BJ (cell line): ENCODE data around the gene PTPA. TPM values are rescaled to one million over a fixed set of nuclear protein-coding genes. Genes with fewer than 3 reads are reported as not detected.

Experiments
- CTCF ChIA-PET: fragments of 350-600 bp; formaldehyde crosslinking; extraction: SDS; loops from one replicate; lab custom pipeline; 2021; ENCODE audit warnings: antibody characterized with exemption, inconsistent platforms; lab: Yijun Ruan, JAX
- POLR2A ChIA-PET: fragments of 300-600 bp; sonication (Branson Sonifier 250); formaldehyde crosslinking; extraction: SDS; loops from one replicate; lab custom pipeline; 2021; ENCODE audit warnings: antibody characterized with exemption; lab: Charles Lee
- DNase-seq: peaks from one replicate; pipeline ENCODE4 v3.0.0-alpha.2; 2011; ENCODE audit warnings: low read depth
- H3K27me3 ChIP-seq: 2 replicates; pipeline ENCODE4 v1.6.0; 2011; ENCODE audit warnings: low read length; ENCODE audit not compliant: control insufficient read depth, insufficient read depth
- H3K36me3 ChIP-seq: 2 replicates; pipeline ENCODE4 v1.5.1; 2011; ENCODE audit warnings: low read length; ENCODE audit not compliant: control insufficient read depth, insufficient read depth
- H3K4me3 ChIP-seq: 2 replicates; pipeline ENCODE4 v1.5.1; 2011; ENCODE audit warnings: low read depth, mild to moderate bottlenecking, control low read depth, low read length
- polyA plus RNA-seq: library from polyadenylated mRNA; depleted of rRNA; stranded (reverse); fragments of >200 nt; gene quantifications from 2 replicates; pipeline ENCODE4 v1.2.3, GENCODE V29; 2011
- TF ChIP-seq, protein P1 (sequence below): IDR thresholded peaks from 2 replicates; pipeline ENCODE4 v1.5.1; 2011; ENCODE audit warnings: low read depth, mild to moderate bottlenecking, control low read depth, inconsistent platforms, low read length, moderate library complexity; ENCODE audit not compliant: insufficient read depth

Gene PTPA
- polyA plus RNA-seq, 1 experiment: 251 TPM

DNA sequence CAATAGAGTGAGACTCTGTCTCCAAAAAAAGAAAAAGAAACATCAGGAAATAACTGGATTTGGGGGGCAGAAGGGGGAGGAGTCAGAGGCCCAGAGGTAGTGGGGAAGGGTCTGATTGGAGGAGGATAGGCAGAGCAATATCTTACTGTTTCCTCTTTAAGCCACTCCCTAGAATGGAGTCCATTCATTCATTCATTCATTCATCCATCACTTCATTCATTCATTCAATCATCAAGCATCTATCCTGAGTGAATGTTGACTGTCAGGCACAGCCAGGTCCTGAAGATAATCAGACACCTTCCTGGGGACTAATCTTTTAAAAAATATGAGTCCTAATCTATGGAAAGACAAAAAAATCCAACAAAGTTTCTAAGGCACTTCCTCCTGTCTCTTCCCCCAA, 54.0 kb downstream of the PTPA start:
- no peak overlapping the region for H3K4me3 ChIP-seq
- H3K27me3 ChIP-seq: no peaks in the 10 kb centered on the region
- POLR2A ChIA-PET: no interaction called here
- CTCF ChIA-PET: interaction anchor here (1.4 to 16.1 kb wide), 3 partner anchors 8 to 26 kb away, joined by 3 to 335 read pairs (median 16); no protein-coding TSS in a partner anchor
- H3K36me3 ChIP-seq: no peaks in the 10 kb centered on the region
- TF ChIP-seq, protein P1, sequence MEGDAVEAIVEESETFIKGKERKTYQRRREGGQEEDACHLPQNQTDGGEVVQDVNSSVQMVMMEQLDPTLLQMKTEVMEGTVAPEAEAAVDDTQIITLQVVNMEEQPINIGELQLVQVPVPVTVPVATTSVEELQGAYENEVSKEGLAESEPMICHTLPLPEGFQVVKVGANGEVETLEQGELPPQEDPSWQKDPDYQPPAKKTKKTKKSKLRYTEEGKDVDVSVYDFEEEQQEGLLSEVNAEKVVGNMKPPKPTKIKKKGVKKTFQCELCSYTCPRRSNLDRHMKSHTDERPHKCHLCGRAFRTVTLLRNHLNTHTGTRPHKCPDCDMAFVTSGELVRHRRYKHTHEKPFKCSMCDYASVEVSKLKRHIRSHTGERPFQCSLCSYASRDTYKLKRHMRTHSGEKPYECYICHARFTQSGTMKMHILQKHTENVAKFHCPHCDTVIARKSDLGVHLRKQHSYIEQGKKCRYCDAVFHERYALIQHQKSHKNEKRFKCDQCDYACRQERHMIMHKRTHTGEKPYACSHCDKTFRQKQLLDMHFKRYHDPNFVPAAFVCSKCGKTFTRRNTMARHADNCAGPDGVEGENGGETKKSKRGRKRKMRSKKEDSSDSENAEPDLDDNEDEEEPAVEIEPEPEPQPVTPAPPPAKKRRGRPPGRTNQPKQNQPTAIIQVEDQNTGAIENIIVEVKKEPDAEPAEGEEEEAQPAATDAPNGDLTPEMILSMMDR: no peak
- DNase-seq: no peak

DNA sequence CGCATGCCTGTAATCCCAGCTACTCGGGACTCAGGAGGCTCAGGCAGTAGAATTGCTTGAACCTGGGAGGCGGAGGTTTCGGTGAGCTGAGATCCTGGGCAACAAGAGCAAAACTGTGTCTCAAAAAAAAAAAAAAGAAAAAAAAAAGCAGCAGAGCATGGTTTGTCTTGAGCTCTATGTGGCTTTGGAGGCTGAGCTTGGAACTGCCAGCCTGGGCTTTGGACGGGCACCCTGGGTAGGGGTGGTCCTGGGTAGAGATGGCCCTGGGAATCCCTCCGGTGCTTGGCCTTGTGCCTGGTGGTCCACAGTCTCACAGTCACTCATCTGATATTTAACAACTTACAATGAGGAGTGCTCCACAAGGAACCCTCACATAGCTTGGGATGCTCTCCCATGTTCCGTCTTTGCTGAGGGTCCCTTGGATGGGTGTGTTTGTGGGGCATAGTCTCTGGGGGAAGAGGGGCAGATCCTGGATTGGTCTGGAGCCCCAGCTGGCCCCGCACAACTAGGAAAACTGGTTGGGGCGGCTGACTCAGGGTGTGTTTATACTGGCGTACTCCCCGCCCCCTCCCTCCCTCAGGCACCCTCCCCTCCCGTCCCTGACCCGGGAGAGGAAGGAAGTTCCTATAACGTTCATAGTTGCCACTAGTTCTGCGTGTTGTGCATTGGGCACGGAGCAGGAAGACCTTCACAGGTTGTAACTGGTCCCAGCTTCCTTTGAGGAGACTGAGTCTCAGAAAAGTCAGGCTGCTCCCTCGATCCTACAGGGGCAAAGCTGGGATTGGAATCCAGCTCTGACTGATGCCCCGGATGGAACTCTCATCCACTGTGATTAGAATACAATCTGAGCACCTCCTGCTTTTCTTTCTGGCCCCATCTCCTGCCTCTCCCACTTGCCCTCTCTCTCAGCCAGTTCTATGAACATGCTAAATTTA, 55.7 kb downstream of the PTPA start:
- Histone ChIP-seq H3K27me3 (no peaks in the 10 kb centered on the region), H3K36me3 (no peaks in the 10 kb centered on the region), H3K4me3 (no peak overlapping the region)
- CTCF ChIA-PET: interaction anchor here (0.6 to 16.1 kb wide), 5 partner anchors 16 to 1011 kb away, joined by 3 to 335 read pairs (median 4); no protein-coding TSS in a partner anchor
- DNase-seq: no peak
- TF ChIP-seq, protein P1: no peak
- POLR2A ChIA-PET: interaction anchor here (0.6 to 1.1 kb wide), 4 partner anchors 21 to 316 kb away, joined by 3 to 6 read pairs (median 3); no protein-coding TSS in a partner anchor

DNA sequence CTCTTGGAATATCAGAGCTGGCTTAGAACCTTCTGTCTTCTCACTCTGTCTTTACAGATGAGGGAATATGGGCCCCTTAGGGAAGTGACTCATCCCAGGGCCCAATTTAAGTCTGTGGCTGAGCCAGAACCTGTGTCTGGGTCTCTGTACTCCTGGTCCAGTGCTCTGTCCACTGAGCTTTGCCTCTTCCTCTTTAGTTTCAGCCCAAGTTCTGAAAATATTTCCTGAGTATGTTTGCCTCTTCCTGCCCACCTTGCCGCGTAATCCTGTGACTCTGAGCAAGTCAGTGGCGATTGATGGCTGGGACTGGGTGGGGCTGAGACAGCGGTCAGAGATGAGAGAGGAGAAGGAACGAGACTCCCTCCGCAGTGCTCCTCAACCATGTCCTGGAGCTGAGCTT, 59.0 kb downstream of the PTPA start:
- Histone ChIP-seq H3K27me3 (no peaks in the 10 kb centered on the region), H3K36me3 (no peaks in the 10 kb centered on the region), H3K4me3 (no peak overlapping the region)
- no peak for DNase-seq
- TF ChIP-seq, protein P1: no peak
- ChIA-PET POLR2A (no interaction called here), CTCF (interaction anchor here (0.6 to 16.1 kb wide), 4 partner anchors 18 to 68 kb away, joined by 3 to 335 read pairs (median 4); no protein-coding TSS in a partner anchor)

DNA sequence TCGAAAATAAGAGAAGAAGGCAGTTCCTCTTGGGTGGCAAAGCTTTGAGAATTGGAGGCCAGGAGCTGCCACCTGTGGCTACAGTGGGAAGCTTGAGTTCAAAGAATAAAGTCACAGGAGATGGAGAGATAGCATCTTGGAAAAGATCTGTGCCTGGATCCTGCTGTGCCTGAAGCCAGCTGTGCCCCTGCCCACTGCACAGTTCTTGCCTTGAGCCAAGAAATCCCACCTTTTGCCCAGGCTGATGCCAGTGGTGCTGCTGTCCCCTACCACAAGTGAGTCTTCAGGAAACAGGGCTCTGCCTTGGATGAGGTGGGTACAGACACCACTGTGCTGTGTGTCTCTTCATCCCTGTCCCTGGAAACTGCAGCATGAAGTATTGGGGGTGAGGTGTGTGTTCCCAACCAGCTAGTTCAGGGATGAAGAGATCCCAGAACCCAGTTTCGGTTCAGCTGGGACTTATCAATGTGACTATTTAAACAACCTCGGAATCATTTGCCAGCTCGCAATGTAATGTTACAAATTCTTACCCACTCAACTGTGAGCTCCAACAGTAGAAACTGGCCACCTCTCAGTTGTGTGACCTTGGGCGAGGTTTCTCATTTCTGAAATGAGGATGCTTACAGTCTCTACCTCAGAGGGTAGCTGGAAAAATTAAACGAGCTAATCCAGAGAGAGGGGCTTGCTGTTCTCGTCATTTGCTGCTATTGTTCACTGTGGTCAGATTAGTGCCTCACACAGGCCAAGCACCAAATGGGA, 61.0 kb downstream of the PTPA start:
- H3K27me3 ChIP-seq: no peaks in the 10 kb centered on the region
- POLR2A ChIA-PET: interaction anchor here (0.5 to 1.0 kb wide), 3 partner anchors 11 to 24 kb away, joined by 3 to 5 read pairs (median 4); no protein-coding TSS in a partner anchor

More for the DNA sequence above, 61.0 kb downstream of the PTPA start:
- Histone ChIP-seq H3K4me3 (no peak overlapping the region), H3K36me3 (peaks cover 4% of the 10 kb centered on the region; the same call in 1 of the 2 replicates)
- no peak for DNase-seq
- CTCF ChIA-PET: interaction anchor here (1.1 to 16.1 kb wide), 14 partner anchors 8 to 453 kb away, joined by 3 to 335 read pairs (median 5); partner anchors contain the start of genes C9orf50 and NTMT1
- TF ChIP-seq, protein P1: no peak
